ENCODE results near the gene MACROD2.

MACROD2 gene

DNA sequence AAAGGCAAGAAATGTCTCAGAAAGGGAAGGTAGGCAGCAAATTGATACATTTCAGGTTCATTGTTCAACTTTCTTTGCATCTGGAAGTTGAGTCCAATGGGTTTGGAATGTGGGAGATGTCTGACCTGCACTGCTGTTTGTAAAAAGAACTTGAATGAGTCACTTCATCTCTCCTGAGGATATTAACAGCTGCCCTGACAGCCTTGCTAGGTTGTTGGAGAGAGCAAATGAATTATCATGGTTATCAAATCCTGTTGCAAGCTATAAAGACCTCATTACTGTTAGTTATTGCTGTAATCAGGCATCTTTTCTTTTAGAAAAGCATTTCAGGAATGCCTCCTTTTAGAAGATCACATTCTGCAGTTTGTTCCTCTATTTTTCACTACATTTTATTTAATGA, 365.1 kb downstream of the MACROD2 start:
- TF ChIP-seq, protein P1, sequence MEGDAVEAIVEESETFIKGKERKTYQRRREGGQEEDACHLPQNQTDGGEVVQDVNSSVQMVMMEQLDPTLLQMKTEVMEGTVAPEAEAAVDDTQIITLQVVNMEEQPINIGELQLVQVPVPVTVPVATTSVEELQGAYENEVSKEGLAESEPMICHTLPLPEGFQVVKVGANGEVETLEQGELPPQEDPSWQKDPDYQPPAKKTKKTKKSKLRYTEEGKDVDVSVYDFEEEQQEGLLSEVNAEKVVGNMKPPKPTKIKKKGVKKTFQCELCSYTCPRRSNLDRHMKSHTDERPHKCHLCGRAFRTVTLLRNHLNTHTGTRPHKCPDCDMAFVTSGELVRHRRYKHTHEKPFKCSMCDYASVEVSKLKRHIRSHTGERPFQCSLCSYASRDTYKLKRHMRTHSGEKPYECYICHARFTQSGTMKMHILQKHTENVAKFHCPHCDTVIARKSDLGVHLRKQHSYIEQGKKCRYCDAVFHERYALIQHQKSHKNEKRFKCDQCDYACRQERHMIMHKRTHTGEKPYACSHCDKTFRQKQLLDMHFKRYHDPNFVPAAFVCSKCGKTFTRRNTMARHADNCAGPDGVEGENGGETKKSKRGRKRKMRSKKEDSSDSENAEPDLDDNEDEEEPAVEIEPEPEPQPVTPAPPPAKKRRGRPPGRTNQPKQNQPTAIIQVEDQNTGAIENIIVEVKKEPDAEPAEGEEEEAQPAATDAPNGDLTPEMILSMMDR (IDR thresholded peaks at IDR 0.05; ENCODE audit: low read depth, low read length), result no peak
- Histone ChIP-seq H3K36me3 (no peaks in the 10 kb centered on the region), H3K27me3 (no peaks in the 10 kb centered on the region), H3K4me1 (no peaks in the 10 kb centered on the region), H3K9me3 (no peaks in the 10 kb centered on the region), H3K4me3 (ENCODE audit: low read depth, low read length) (no peak overlapping the region)
- DNase-seq, result no peak

DNA sequence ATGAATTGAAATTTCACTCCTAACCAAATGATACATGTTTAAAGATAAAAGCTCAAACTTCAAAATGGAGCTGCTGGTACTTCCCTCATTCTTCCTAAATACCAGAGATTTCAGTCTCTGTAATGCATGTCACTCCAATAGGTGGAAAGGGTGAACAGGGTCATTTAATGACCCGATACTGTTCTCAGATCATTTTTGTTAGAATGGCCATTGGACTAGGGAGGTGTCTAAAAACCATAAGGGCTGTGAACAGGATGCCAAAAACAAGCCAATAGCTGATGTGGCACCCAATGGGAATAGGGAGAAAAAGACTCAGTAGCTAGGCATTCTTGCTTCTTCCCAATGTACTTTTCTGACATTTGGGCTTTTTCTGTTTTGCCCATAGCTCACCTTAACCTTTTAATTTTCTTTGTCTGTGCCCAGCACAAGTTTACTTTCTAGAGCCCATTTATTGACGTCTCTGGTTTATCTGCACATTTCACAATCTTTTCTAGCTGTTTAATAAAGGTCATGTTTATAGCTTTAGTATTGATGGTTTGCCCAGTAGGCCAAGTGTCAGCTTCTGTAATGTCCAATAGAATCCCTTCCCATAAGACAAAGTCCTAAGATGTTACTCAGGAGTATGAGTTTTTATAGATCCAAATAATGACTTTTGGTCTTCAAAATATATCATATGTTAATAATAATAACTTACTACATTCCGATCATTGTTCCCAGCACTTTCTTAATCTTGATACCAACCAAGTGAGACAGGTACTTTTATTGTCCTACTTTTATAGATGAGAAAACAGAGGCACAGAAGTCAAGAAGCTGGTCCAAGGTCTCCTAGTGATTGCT, 366.4 kb downstream of the MACROD2 start:
- Histone ChIP-seq H3K27me3 (no peaks in the 10 kb centered on the region), H3K4me1 (no peaks in the 10 kb centered on the region), H3K4me3 (ENCODE audit: low read depth, low read length) (no peak overlapping the region), H3K9me3 (no peaks in the 10 kb centered on the region), H3K36me3 (no peaks in the 10 kb centered on the region)
- TF ChIP-seq, protein P1 (IDR thresholded peaks at IDR 0.05; ENCODE audit: low read depth, low read length), result no peak
- no peak for DNase-seq

DNA sequence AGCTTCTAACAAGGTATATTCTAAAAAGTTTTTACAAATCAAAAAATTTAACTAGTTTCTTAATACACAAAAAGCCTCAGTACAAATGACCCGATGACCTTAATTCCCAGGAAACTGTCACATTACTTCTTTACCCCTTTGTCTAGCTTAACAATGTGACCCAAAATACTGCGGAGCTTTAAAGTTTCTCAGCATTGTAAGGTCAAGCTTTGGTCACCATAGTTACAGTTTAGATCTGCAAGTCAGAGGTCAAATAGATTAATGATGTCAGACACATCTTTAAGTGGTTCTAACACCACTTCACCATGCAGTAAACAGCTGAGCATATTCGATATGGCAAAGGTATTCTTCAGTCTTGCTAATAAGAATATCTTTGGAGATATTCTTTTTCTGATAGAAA, 378.9 kb downstream of the MACROD2 start:
- Histone ChIP-seq H3K9me3 (no peaks in the 10 kb centered on the region), H3K36me3 (no peaks in the 10 kb centered on the region), H3K4me1 (no peaks in the 10 kb centered on the region), H3K4me3 (ENCODE audit: low read depth, low read length) (no peak overlapping the region), H3K27me3 (no peaks in the 10 kb centered on the region)
- TF ChIP-seq, protein P1 (IDR thresholded peaks at IDR 0.05; ENCODE audit: low read depth, low read length), result no peak
- DNase-seq, result no peak

DNA sequence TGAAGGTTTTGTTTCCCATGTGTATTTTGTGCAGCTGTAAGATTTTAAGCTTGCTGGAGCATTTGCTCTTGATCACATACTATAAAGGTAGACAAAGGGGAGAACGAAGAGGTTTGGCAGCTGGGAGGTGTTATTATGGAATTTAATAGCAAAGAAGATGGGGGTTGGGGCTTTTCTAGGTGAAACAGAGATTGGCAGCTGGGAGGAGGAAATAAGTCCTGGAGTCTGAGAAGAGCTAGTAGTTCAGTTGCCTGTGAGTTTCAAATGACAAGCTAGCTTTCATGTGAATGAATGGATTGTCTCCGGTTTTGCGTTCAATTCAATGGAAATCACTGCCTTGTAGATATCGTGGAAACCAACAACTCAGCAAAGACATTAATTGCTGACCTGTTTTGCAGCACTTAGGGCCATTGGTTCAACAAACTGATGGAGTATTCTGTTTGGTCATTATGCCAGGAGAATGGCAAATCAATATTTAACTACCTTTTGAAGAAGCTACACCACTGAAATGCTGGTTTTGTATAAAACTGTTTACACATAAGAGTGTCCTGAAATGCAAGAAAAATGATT, 380.2 kb downstream of the MACROD2 start:
- Histone ChIP-seq H3K4me1 (no peaks in the 10 kb centered on the region), H3K9me3 (no peaks in the 10 kb centered on the region), H3K27me3 (no peaks in the 10 kb centered on the region), H3K36me3 (no peaks in the 10 kb centered on the region), H3K4me3 (ENCODE audit: low read depth, low read length) (no peak overlapping the region)
- TF ChIP-seq, protein P1 (IDR thresholded peaks at IDR 0.05; ENCODE audit: low read depth, low read length), result no peak
- no peak for DNase-seq

DNA sequence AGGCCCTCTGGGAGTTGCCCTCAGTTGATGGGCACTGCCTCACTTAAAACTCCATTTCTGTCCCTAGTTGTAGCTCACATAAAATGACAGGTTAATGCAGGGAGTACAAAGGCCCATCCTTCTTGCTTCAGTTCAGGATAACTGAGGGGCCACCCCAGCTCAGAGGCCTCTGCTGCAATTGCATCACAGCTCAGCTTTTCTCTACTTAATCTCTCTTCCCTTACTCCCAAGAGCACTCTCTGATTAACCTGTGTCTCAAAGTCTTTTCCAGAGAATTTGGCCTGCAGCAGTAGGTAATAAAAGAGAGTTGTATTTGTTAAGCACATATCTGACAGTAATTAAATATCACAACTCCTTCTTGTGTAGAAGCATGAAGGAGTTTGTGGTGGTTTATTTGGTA, 383.0 kb downstream of the MACROD2 start:
- H3K9me3 ChIP-seq, result no peaks in the 10 kb centered on the region
- no peaks in the 10 kb centered on the region for H3K4me1 ChIP-seq
- DNase-seq, result no peak
- TF ChIP-seq, protein P1 (IDR thresholded peaks at IDR 0.05; ENCODE audit: low read depth, low read length), result no peak
- no peak overlapping the region for H3K4me3 ChIP-seq (ENCODE audit: low read depth, low read length)
- no peaks in the 10 kb centered on the region for H3K27me3 ChIP-seq
- H3K36me3 ChIP-seq, result no peaks in the 10 kb centered on the region

DNA sequence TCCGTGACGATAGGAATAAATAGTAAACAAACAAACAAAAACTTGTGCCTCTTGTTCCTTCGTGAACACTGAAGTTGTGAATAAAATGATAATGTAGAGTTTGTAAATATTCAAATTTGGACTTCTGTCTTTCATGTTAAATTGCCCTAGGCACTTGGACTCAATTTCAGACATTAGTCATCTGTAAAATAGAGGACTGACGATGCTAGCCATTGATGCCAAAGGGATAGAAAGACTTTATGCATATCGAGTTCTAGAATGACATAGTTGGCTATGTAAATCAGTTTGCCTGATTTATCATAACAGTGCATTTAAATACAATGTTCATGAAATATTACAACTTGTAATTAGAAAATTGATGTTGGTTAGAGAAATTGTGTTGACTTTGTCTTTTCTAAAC, 388.0 kb downstream of the MACROD2 start:
- no peak for DNase-seq
- TF ChIP-seq, protein P1 (IDR thresholded peaks at IDR 0.05; ENCODE audit: low read depth, low read length), result no peak

More for the DNA sequence above, 388.0 kb downstream of the MACROD2 start:
- no peaks in the 10 kb centered on the region for H3K27me3 ChIP-seq
- no peaks in the 10 kb centered on the region for H3K36me3 ChIP-seq
- H3K4me1 ChIP-seq, result no peaks in the 10 kb centered on the region
- H3K4me3 ChIP-seq (ENCODE audit: low read depth, low read length), result no peak overlapping the region
- no peaks in the 10 kb centered on the region for H3K9me3 ChIP-seq
